CD4-positive, alpha-beta T cell treated with Interleukin-6 at 100 ng/mL for 8 hours (primary cell): ENCODE results near the gene VTI1A.

Experiments used
- DNase-seq: peaks from one replicate; pipeline ENCODE4 v3.0.0-alpha.2; 2020; ENCODE audit warnings: mixed read lengths, low spot score

Gene VTI1A

DNA sequence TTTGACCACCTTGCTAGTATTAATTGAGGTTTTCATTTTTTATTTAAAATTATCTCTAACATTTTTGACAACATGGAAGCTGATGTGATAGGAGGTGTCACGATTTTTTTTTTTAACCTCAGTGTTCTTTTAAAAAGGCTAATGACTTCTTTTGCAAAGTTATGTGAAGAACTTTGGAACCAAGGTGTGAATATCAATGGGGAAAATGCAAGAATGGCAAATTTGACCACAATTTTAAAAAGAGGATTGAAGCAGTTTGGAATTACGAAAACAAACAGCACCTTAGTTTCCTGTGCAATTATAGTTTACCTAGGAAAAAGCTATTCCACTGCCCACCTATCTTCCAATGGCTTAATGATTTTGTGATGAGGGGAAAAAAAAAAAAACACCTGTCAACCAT lies 232.4 kb downstream of the VTI1A start:
- no peak for DNase-seq

GRCh38 chr10:112680586-112680985 lies 233.6 kb downstream of the VTI1A start:
- no peak for DNase-seq

DNA sequence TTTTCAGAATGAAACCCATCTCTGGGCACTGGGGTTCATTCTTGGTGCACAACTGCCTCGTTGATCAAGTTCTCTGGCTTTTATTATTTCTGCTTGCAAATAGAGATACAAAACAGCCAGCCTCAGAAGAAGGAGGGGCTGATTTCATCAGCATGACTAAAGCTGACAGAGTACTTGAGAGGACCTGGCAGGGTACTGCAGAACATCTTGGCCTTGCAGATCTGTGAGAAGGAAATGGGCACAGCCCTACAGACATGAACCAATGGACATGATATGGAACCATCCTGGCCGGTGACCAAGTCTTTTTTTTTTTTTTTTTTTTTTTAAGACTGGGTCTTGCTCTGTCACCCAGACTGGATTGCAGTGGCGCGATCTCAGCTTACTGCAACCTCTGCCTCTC lies 240.6 kb downstream of the VTI1A start:
- DNase-seq, result no peak

GRCh38 chr10:112689327-112690072 lies 242.5 kb downstream of the VTI1A start:
- no peak for DNase-seq

DNA sequence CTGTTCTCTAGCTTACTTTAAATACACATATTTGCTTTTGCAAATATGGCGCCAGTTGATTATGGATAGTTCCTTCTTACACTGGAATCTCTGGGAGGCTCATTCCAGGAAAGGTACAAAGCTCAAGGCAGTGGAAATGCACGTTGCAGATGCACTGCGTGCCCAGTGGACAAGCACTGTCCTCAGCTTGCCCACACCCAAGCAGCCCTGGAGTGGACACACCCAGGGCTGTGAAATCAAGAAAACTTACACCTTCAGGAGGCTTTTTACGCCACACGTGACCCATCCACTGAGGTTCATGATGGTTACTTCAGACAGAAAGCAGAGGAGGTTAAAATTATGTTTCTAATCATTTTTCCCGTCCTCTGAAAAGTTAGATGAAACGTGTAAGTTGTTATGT lies 248.5 kb downstream of the VTI1A start:
- DNase-seq, result no peak

GRCh38 chr10:112696592-112696991 lies 249.6 kb downstream of the VTI1A start:
- no peak for DNase-seq

DNA sequence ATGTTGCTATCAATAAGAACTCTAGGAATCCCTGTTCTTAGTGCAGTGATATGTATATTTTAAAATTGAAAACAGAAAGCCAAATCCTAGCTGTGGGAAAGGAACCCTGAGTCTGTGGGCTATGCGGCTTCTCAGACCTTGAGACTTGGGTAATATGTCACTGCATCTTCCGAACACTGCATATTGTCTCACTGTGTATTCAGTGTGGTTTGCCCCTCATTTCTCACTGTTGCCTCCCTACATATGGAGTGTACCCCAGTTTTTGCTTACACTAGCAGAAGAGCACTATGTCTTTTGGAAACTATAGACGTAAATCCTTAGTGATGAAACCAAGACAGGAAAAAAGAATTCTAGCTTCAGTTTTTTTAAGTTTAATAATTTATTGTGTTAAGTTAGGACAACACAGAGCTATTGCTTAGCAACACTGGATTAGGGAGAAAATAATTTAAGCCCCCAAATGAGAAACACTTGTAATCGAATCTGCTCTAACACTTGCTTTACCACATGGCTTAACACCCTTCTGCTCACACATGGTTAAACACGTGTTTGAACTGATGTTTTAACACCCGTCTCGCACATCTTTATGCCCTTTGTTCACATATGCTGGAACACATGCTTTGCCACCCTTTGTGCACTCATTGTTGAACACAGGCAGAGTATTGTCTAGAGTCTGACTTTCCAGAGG lies 251.3 kb downstream of the VTI1A start:
- DNase-seq, result no peak

DNA sequence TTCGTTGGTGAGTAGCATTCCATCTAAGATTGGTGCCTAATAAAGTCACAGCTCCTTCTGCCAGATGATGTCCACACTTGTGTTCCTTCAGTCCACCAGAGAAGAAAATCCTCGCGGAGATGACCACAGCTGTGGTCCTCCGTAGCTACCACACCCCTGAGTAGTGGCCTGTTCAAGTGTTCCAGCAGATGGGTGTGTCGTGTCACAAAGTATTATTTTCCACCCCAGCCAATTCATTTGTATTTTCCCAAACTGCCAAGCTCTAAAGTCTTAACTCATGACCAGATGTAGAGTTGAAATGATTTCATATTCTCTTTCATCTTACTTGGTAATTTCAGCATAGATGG lies 251.8 kb downstream of the VTI1A start:
- no peak for DNase-seq

- no peak for DNase-seq
These were observed 253.2 kb downstream of the VTI1A start for GRCh38 chr10:112700215-112700671.

DNA sequence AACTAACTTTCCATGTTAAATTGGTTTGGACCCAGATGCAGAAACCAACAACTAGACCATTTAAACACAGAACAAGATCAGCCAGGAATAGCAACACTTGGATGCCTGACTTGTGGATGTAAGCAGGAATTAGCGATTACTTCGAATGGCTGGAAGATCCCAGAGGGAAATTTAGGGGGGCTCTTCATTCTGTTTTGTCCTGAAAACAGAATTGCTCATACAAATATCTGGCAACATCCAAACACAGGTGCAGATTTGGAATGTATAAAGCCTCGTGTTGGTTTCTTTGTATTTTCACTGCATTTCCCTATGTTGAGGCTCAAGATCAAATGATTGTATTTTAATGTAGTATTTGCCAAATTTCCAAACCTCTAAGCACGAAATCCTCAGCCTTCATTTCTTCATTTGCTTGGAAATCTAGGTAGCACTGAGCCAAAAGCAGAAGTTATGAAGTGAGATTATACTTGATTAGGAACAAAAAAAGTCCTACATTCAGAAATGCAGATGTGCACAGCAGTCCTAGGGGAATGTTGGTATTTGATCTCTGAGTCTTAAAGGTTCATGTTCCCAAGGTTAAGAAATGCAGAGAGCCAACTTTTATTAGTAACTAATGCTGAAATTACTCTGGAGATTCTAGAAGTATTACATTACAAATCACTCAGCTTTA lies 254.3 kb downstream of the VTI1A start:
- DNase-seq, result no peak

DNA sequence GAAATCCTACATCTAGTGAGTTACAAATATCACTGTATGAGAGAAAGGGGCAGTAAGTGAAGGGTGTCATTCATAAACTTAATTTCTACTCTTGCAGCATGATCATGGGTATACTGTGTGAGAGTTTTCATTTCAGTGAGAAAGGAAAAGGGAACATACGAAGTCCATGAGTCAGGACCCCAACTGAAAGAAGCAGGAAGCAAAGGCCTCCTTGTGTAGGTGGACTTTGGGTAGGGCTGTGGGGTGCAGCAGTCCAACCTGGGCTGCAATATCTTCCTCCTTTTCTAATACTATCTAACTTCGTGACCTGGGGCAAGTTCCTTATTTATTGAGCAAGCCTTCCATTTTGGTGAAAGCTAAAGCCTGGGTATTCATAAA lies 254.9 kb downstream of the VTI1A start:
- DNase-seq, result no peak

DNA sequence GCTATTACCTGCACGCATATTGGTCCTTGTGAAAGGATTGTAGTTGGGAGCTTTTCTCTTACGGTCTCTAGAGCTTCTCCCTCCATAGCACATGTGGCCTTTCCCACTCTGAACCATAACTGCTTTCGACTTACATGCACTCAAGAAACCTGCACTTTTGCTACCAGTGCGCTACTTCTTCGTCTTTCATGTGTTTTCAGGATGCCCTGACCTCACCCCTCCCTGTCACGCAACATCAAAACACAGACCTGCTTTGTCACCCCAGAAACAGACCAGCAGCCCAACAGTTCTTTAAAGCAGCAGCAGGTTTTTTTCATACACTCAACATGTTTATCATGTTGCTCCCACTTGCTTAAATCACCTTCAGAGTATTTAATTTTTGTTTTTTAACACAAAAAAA lies 259.6 kb downstream of the VTI1A start:
- no peak for DNase-seq

DNA sequence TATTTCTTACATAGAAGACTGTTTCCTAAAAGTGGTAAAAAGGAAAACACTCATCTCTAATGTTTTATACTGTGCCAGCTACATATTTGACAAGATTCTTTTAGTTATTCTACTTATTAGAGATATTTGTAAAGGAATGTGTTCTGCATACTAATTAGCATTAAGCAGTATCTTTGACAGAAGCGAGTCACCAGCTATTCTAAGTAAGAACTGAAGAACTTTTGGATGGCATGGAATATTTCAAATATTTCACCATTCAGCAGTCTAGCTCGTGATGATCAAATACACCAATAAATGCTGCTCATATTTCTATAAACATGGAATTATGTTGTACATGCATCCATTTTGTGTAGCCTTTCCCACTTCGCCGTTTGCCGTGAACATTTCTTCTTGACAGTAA lies 261.4 kb downstream of the VTI1A start:
- DNase-seq, result no peak

DNA sequence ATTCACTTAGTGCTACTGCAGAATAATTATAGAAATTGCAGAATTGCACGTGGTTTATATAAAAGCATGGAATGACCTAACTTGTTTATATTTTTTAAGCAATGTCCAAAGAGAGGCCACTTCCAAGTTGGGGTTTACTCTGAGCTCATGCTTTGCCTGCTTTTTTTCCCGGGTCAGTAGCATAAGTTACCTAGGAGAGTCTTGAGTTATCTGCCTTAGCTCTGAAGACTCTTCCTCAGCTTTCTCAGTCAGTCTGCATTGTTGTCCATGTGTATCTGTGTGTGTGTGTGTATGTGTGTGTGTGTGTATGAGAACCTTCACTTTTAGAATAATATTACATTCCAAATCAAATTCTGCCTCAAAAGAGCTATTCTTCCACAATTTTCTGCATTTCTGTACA lies 263.5 kb downstream of the VTI1A start:
- DNase-seq, result no peak

DNA sequence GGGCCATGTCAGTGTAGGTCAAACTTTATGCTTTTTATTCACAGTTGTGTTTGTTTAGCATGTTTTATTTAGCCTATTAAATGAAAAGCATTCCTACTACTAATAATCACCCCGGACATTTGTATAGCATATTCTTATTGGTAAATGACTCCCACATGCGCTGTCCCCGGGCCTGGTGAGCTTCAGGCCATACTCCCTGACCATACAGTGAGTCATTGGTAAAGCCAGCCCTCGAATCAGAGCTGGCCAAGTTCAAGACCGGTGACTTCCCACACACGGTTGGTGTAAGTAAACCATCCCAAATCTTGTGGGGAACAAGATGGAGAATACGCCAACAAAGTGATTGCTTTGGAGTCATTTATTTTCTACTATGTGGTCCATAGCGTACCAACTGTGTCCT lies 264.4 kb downstream of the VTI1A start:
- no peak for DNase-seq

DNA sequence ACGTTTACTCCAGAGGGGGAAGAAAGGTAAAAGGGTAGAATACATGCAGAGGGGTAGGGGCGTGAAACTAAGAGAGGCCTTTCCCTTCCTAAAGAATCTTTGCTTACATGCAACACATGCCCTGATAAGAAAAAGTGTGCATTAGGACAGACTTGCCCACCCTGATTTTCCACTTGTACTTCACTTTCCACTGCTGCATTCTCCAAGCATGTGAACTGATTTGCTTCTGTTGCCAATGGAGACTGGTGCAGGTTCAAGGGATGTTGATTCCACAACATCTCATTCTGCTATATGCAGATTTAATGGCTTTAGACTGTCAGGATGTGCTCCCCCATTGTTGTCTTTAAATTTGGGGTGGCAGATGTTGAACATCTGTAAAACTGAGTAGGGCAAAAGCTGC lies 265.5 kb downstream of the VTI1A start:
- DNase-seq, result no peak

DNA sequence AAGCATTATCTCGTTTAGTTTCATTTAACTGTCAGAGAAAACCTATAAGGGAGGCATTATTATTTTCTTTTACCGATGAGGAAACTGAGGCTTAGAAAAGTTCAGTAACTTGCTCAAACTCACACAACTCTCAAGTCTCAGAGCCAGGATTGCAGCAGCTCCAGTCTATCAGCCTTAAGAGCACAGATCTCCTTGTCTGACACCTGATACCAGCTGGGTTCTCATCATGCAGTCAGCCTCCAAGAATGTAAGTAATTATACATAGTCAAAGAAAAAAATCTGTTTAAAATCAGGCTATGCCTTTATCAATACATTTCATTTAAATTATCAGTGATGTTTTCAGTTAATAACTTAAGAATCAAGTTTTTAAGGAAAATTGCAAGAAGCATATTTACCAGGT lies 266.4 kb downstream of the VTI1A start:
- DNase-seq, result no peak

GRCh38 chr10:112715581-112715980 lies 268.6 kb downstream of the VTI1A start:
- DNase-seq, result no peak

DNA sequence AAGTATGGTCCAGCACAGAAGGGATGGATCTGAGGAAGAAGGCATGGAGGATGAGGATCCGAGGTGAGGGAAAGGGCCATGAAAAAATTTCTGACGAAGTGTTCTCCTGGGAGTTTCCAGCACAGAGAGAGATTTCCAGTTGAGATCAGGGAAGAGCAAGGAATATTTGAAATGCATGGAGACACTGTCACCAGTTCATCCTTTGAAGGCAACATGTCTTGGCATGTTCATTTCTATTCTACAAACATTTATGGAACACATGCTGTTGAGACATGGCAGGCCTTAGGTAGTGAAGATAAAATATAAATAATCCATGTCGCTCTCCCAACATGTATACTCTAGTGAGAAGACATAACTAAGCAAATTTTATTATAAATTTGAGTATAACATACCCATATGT lies 269.1 kb downstream of the VTI1A start:
- no peak for DNase-seq

DNA sequence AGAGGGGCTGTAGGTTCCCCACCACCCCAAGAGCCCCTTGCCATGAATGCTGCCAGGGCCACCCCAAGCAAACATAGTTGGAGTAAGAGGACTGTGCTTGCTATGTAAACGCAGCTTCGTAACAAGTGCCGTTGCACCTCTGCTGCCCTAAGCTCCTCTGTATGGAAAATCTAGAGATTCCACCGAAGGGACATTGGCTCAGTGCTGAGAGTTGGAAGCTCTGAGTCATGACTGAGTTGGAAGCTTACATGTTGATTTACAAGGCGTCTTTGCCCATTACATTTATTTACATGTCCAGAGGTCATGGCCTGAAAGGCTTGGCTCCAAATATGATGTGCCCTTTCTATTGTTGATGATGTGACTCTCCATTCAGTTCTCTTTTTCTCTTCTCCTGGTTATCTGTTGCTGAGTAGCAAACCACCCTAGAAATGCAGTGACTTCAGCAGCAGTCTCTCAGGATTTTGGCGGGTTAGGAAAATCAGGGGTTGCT lies 270.0 kb downstream of the VTI1A start:
- DNase-seq, result no peak

GRCh38 chr10:112720178-112720577 lies 273.2 kb downstream of the VTI1A start:
- no peak for DNase-seq

GRCh38 chr10:112721080-112721698 lies 274.2 kb downstream of the VTI1A start:
- peak; percentile 23 for DNase-seq

DNA sequence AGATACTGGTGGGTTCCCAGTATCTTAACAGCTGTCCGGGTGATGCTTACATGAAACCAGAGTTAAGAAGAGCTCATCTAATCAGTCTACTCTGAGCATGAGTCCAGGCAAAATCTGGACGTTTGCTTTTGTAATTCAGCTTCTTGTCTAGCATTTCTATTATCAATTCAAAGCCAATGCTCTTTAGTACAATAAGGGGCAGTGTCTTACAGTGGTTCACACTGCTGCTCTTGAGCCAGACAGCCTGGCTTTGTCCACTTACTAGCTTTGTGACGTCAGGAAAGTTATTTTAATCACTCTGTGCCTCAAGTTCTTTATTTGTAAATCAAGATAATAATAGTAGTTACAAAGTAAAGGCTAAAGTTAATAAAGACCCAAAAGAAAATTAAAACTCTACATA lies 275.7 kb downstream of the VTI1A start:
- no peak for DNase-seq
